ENCODE data around the gene ASB5.
"Not testable (repeated sequence)": the region's sequence is repeated elsewhere in the genome, so short reads cannot be mapped to it uniquely, and the experiment has no call there.

GRCh38 chr4:176212351-176212750 is 56.7 kb downstream of the ASB5 start:
- not testable (repeated sequence) for TF ChIP-seq ZNF140, ZBTB33 (CRISPR knock-in tag; IDR thresholded peaks at IDR 0.05)
